Gastroesophageal sphincter (tissue), 4 donors: Measurements from ENCODE around the gene RPL36A. TPM values are rescaled to one million over a fixed set of nuclear protein-coding genes. Genes with fewer than 3 reads are reported as not detected.

Source experiments
- ATAC-seq: fragments of 150-250 bp; one replicate; pipeline ENCODE4 v1.9.1; 2016; ENCODE audit warnings: mild to moderate bottlenecking, moderate library complexity
- H3K27ac ChIP-seq, 4 donors: fragments of 200-600 bp; sonication (generic) in 3 of 4; 1 replicate in 3 of 4; 2 replicates in 1 of 4; pipeline ENCODE4 v1.5.1; 2016 to 2019
- H3K27me3 ChIP-seq: fragments of 200-600 bp; sonication (generic); one replicate; pipeline ENCODE4 v1.5.1; 2019
- H3K36me3 ChIP-seq, 2 donors: fragments of 200-600 bp; sonication (generic); one replicate each; pipeline ENCODE4 v1.5.1; 2019; ENCODE audit warnings: control low read depth in 1 of 2
- H3K4me1 ChIP-seq, 3 donors: fragments of 200-600 bp; sonication (generic); 1 replicate in 2 of 3; 2 replicates in 1 of 3; pipeline ENCODE4 v1.5.1; 2016 to 2019; ENCODE audit warnings: control low read depth in 2 of 3
- H3K4me3 ChIP-seq, 2 donors: fragments of 200-600 bp; sonication (generic); one replicate each; pipeline ENCODE4 v1.5.1; 2019; ENCODE audit warnings: mild to moderate bottlenecking in 1 of 2, moderate library complexity in 1 of 2
- H3K9me3 ChIP-seq, 3 donors: fragments of 200-600 bp; sonication (generic); one replicate each; pipeline ENCODE4 v1.5.1; 2017 to 2019; ENCODE audit warnings: control low read depth in 2 of 3
- EP300 ChIP-seq: sonication (generic); formaldehyde crosslinking; IDR thresholded peaks from one replicate; pipeline ENCODE4 v1.6.1; 2017; ENCODE audit warnings: antibody characterized with exemption, mild to moderate bottlenecking
- POLR2A ChIP-seq, 2 donors: fragments of 450-650 bp; IDR thresholded peaks; one replicate each; pipeline ENCODE4 v1.6.1; 2017; ENCODE audit warnings: antibody characterized with exemption in 2 of 2, mild to moderate bottlenecking in 2 of 2, moderate library complexity in 1 of 2
- POLR2AphosphoS5 ChIP-seq: sonication (generic); formaldehyde crosslinking; IDR thresholded peaks from one replicate; pipeline ENCODE4 v1.6.1; 2017; ENCODE audit warnings: antibody characterized with exemption
- WGBS, 2 donors: methylation state at CpG; one replicate each; pipeline ENCODE4 v1.1.5; 2018; ENCODE audit warnings: low coverage in 1 of 2; 5-methylcytosine and 5-hydroxymethylcytosine counted together
- total RNA-seq, 4 donors: library from RNA; depleted of rRNA; stranded (reverse); fragments of >200 nt; gene quantifications; one replicate each; pipeline ENCODE4 v1.1.0, GENCODE V29; 2016
- TF ChIP-seq, protein P1 (sequence below), 4 experiments: fragments of 200-600 bp in 2 of 4; fragments of 450-650 bp in 2 of 4; sonication (generic) in 1 of 4; IDR thresholded peaks; one replicate each; pipeline ENCODE4 v1.5.1; 2017 to 2019; ENCODE audit warnings: antibody characterized with exemption in 4 of 4, mild to moderate bottlenecking in 2 of 4, moderate library complexity in 2 of 4

RPL36A gene
- total RNA-seq, 4 donors from 2014 or later: 629 to 1,573 (median 1,208) TPM

DNA sequence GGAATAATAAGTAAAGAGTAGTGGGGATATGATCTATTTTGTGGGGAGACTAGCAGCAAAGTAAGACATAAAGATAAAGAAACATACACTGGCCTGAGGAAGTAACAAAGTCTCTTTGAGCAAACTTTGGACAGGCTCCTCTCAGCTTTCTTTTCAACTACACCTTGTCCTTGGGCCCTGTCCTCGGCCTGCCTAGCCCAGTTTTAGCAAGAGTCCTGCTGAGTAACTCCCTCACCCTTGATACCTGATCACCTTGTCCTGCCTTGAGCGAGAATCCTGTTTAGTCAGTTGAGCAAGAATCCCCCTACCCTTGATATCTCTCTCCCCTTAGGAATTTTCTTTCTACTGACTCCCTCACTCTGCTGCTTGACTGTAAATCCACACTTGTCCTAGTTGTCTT is 28.7 kb downstream of the RPL36A start:
- no peak for ATAC-seq
- Histone ChIP-seq H3K4me3 (no peak overlapping the region), H3K27ac (peak overlapping the region in 2 of 4 donors; percentile 90 to 93), H3K27me3 (no peaks in the 10 kb centered on the region), H3K9me3 (no peaks in the 10 kb centered on the region), H3K4me1 (peaks cover 0 to 49% (median 0%) of the 10 kb centered on the region in 3 donors), H3K36me3 (peaks cover 0 to 21% of the 10 kb centered on the region in 2 donors)
- TF ChIP-seq, protein P1, sequence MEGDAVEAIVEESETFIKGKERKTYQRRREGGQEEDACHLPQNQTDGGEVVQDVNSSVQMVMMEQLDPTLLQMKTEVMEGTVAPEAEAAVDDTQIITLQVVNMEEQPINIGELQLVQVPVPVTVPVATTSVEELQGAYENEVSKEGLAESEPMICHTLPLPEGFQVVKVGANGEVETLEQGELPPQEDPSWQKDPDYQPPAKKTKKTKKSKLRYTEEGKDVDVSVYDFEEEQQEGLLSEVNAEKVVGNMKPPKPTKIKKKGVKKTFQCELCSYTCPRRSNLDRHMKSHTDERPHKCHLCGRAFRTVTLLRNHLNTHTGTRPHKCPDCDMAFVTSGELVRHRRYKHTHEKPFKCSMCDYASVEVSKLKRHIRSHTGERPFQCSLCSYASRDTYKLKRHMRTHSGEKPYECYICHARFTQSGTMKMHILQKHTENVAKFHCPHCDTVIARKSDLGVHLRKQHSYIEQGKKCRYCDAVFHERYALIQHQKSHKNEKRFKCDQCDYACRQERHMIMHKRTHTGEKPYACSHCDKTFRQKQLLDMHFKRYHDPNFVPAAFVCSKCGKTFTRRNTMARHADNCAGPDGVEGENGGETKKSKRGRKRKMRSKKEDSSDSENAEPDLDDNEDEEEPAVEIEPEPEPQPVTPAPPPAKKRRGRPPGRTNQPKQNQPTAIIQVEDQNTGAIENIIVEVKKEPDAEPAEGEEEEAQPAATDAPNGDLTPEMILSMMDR (IDR thresholded peaks at IDR 0.05): no peak
- TF ChIP-seq POLR2A (IDR thresholded peaks at IDR 0.05) (no peak), POLR2AphosphoS5 (no peak), EP300 (no peak)
- 41 to 83% methylated on average over 2 of the region's 2 CpGs for WGBS, 2 donors

DNA sequence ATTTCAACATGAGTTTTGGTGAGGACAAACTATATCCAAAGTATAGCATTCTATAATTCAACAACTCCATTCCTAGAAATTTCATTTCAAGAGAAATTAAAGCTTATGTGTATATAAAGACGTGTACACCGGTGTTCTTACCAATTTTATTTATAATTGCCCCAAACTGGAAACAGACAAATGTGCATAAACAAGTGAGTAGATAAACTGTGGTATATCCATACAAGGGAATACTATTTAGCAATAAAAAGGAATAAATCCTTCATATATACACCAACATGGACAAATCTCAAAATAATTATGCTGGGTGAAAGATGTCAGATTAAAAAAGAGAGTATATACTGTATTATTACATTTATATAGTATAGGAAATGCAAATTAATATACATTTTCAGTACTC is 37.1 kb downstream of the RPL36A start:
- H3K27me3 ChIP-seq: no peaks in the 10 kb centered on the region
- TF ChIP-seq POLR2AphosphoS5 (no peak), EP300 (no peak), POLR2A (IDR thresholded peaks at IDR 0.05) (no peak)
- TF ChIP-seq, protein P1 (IDR thresholded peaks at IDR 0.05): no peak
- H3K4me3 ChIP-seq: no peak overlapping the region
- no peaks in the 10 kb centered on the region for H3K9me3 ChIP-seq
- no peak overlapping the region for H3K27ac ChIP-seq
- peaks cover 0 to 66% of the 10 kb centered on the region in 2 donors for H3K36me3 ChIP-seq
- WGBS, 2 donors: 82 to 91% methylated on average over 2 of the region's 2 CpGs
- no peaks in the 10 kb centered on the region for H3K4me1 ChIP-seq
- no peak for ATAC-seq

DNA sequence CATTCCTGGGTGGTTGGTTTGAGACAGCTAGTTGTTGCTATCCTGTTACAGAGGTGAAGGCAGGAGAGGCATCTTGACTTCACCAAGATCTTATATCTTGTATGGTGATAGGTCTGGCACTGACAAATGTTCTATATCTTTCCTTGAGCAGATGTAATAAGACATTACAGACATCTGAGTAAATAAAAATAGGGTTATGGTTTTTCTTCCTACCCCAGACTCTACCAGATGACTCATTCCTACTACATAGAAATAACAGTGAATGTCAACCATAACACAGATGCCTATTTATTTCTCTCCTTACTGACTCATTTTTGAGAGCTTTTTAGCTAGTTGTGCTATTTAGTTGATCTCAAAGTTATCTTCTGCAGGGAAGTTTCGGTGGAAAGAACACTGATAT is 39.1 kb downstream of the RPL36A start:
- no peak for TF ChIP-seq EP300
- no peaks in the 10 kb centered on the region for H3K9me3 ChIP-seq
- no peaks in the 10 kb centered on the region for H3K27me3 ChIP-seq
- H3K4me1 ChIP-seq: no peaks in the 10 kb centered on the region
- 88% methylated on average over 1 of the region's 1 CpG; no CpG with 5 or more reads in 1 of the 2 donors for WGBS, 2 donors
- ATAC-seq: no peak
- no peak overlapping the region for H3K27ac ChIP-seq
- H3K36me3 ChIP-seq: peaks cover 0 to 49% of the 10 kb centered on the region in 2 donors
- H3K4me3 ChIP-seq: no peak overlapping the region

DNA sequence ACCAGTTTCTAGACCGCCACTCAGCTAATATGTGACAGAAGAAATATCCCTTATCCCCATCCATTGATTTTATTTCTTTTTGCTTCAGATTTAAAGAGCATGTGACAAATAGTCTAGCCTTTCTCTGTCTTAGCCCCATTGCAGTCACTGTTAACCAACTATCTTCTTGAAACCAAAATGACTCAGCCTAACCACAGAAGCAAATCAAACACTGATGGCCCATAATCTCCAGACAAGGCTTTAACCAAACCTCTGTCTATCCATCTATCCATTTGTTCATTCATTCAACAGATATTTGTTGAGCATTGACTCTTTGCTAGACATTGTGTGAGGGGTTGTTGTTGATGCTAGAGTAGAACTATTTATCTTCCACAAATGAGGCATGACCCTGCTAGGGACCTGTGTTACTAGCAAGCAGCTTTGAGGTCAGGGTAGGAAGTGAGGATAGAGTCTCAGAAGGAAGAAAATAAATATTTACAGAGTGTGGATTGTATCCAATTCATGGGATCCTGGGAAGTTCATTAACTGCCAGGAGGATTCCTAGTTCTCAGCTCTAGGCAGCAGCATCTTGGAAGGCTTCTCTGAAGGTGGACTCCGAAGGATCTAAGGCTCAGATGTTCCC is 39.8 kb downstream of the RPL36A start:
- H3K4me3 ChIP-seq: no peak overlapping the region
- H3K4me1 ChIP-seq: no peaks in the 10 kb centered on the region
- H3K27me3 ChIP-seq: no peaks in the 10 kb centered on the region
- H3K36me3 ChIP-seq: peaks cover 0 to 45% of the 10 kb centered on the region in 2 donors
- WGBS, 2 donors: 80 to 86% methylated on average over 1 to 2 of the region's 2 CpGs
- TF ChIP-seq EP300: no peak
- TF ChIP-seq, protein P1 (IDR thresholded peaks at IDR 0.05): no peak
- TF ChIP-seq POLR2A (IDR thresholded peaks at IDR 0.05): no peak
- TF ChIP-seq POLR2AphosphoS5: no peak
- H3K9me3 ChIP-seq: no peaks in the 10 kb centered on the region
- ATAC-seq: no peak
- no peak overlapping the region for H3K27ac ChIP-seq

DNA sequence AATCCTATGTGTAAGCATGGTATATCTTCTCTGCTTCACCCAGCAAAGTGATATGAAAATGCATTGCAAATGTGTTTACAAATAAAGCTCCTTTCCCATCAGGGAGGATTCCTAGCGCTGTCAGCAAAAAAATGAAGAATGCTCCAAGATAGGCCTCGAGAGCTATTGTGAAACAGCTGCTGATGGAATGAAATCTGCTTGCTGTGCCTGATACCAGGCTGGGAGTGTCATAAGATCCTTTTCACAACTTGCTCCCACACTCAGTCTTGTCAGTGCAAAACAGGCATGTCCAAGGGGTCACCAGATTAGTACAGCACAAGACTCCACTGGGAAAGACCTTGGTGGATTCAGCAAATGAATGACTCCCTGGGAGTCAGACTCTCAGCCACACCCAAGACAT is 51.3 kb downstream of the RPL36A start:
- no peak overlapping the region for H3K4me3 ChIP-seq
- H3K36me3 ChIP-seq: peaks cover 0 to 39% of the 10 kb centered on the region in 2 donors
- WGBS, 2 donors: 89% methylated on average over 2 of the region's 2 CpGs; no CpG with 5 or more reads in 1 of the 2 donors
- H3K9me3 ChIP-seq: no peaks in the 10 kb centered on the region
- no peaks in the 10 kb centered on the region for H3K27me3 ChIP-seq
- no peaks in the 10 kb centered on the region for H3K4me1 ChIP-seq
- H3K27ac ChIP-seq: no peak overlapping the region
- TF ChIP-seq EP300: no peak
- no peak for TF ChIP-seq POLR2AphosphoS5
- no peak for TF ChIP-seq POLR2A (IDR thresholded peaks at IDR 0.05)
- TF ChIP-seq, protein P1 (IDR thresholded peaks at IDR 0.05): no peak
- no peak for ATAC-seq

Other genes with a start within 250 kb of the RPL36A start
- under 1 TPM; 0.20 to 0.54 (median 0.31) TPM for gene DRP2, start 171.2 kb upstream of the RPL36A start, total RNA-seq
- under 1 TPM in 1 of 4 donors, not detected in 3; 0.27 TPM for gene TAF7L, start 99.7 kb upstream of the RPL36A start, total RNA-seq
- 1 to 10 TPM; 1.5 to 7.1 (median 5.3) TPM for gene TIMM8A, start 42.3 kb upstream of the RPL36A start, total RNA-seq
- gene BTK, start 4.8 kb upstream of the RPL36A start, total RNA-seq: 10 to 100 TPM in 1 of 4 donors, 1 to 10 TPM in 3; 2.2 to 14.8 (median 4.5) TPM
- 10 to 100 TPM in 3 of 4 donors, 1 to 10 TPM in 1; 9.2 to 22.0 (median 16.1) TPM for gene GLA, start 16.9 kb downstream of the RPL36A start, total RNA-seq
- gene HNRNPH2, start 17.2 kb downstream of the RPL36A start, total RNA-seq: 10 to 100 TPM; 38.8 to 66.6 (median 62.1) TPM
- gene ARMCX4, start 94.4 kb downstream of the RPL36A start, total RNA-seq: 10 to 100 TPM in 1 of 4 donors, 1 to 10 TPM in 3; 1.8 to 21.9 (median 8.1) TPM
- gene ARMCX1, start 159.5 kb downstream of the RPL36A start, total RNA-seq: 10 to 100 TPM; 25.6 to 49.2 (median 34.5) TPM
- gene ARMCX6, start 227.0 kb downstream of the RPL36A start, total RNA-seq: 10 to 100 TPM; 10.1 to 33.7 (median 18.6) TPM
- 10 to 100 TPM; 52.5 to 60.1 (median 57.8) TPM for gene ARMCX3, start 232.1 kb downstream of the RPL36A start, total RNA-seq